ENCODE results near the gene GPX3.

The GPX3 gene

GRCh38 chr5:151005950-151006576 is 14.3 kb upstream of the GPX3 start:
- no peaks in the 10 kb centered on the region for H3K4me1 Mint-ChIP-seq
- ATAC-seq (no peak), DNase-seq (ENCODE audit: low spot score in 2 of 2) (no peak)
- H3K36me3 Mint-ChIP-seq, result no peaks in the 10 kb centered on the region
- no peaks in the 10 kb centered on the region for H3K9me3 Mint-ChIP-seq
- peak overlapping the region; percentile 61 for H3K27ac Mint-ChIP-seq
- no peak overlapping the region for H3K4me3 Mint-ChIP-seq

DNA sequence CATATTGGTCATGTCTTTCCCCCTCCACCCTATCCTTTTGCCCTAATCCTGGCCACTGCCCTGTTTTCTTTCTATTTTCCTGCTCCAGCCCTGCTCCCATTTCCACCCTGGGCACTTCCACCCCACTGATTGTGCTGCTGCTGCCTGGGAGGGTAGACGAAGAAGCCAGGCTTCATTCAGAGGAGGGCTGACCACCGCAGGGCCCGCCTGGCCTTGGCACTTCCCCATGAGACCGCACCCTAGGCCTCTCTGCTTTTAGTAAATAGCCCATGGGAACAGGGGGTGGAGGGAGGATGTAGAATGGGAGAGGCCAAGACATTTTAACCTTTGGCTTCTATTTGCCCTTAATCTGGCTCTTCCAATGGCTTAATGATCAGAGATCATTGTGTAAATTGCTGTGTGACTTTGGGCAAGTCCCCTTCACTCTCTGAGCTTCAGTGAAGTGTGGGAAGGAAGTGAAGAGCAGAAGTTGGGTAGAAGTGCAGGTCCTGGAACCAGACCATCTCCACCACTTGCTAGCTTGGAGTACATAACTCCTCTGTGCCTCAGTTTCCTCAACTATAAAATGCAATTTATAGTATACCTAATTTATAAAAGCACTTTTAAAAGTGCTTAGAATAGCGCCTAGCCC is 13.6 kb upstream of the GPX3 start:
- peak overlapping the region; percentile 61 for H3K27ac Mint-ChIP-seq

DNA sequence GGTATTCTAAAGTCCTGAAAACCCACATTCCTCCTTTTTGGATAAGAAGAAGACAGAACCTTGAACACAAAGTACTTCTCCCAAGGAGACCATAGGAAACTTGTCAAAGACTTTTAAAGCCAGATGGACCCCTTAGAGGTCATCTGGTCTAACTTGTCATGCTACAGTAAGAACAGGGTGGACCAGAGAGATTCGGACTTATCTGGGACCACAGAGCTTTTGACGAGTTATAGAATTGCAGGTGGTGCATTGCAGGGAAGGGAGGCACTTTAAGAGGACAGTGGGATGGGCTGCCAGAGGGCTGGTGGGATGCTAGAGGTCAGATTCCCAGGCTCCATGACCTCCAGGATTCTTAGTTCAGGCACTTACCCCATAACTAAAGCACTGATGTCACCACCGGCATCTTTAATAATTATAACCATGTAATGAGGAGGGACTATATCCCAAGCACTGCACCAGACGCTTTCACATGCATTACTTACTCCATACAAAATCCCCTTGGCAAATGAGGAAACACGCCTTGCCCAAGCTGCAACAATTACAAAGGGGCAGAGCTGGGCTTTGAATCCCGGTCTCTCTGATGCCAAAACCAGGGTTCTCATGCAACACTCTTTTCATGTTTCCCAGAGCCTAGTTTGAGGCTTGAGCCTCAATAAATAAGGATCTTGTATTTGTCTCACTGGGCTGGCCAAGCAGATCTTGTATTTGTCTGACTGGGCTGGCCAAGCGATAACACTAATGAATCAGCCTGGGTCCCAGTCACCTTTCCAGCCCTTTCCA is 12.8 kb upstream of the GPX3 start:
- no peak overlapping the region for H3K27ac Mint-ChIP-seq
- ATAC-seq (no peak), DNase-seq (ENCODE audit: low spot score in 2 of 2) (no peak)
- no peaks in the 10 kb centered on the region for H3K4me1 Mint-ChIP-seq
- H3K36me3 Mint-ChIP-seq, result no peaks in the 10 kb centered on the region
- no peak overlapping the region for H3K4me3 Mint-ChIP-seq
- H3K9me3 Mint-ChIP-seq, result no peaks in the 10 kb centered on the region

More for the DNA sequence above, 13.6 kb upstream of the GPX3 start:
- Mint-ChIP-seq H3K4me1 (no peaks in the 10 kb centered on the region), H3K36me3 (no peaks in the 10 kb centered on the region), H3K9me3 (no peaks in the 10 kb centered on the region), H3K4me3 (no peak overlapping the region)
- no peak for ATAC-seq
- DNase-seq (ENCODE audit: low spot score in 2 of 2), result no peak

DNA sequence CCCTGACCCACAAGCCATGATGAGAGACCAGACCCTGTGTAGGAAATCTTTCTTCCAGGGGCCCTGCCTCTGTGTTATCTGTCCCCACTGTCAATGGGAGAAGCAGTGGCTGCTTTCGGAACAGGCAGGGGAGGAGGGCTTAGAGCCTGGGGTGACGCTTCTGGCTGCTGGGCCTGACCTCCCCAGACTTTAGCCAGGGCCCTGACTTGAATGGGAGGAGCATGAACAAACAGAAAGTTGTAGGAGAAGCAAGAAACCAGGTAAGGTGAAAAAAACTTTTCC is 12.2 kb upstream of the GPX3 start:
- ATAC-seq, result no peak
- no peak overlapping the region for H3K4me3 Mint-ChIP-seq

GRCh38 chr5:151008906-151009305 is 11.5 kb upstream of the GPX3 start:
- Mint-ChIP-seq H3K4me3 (no peak overlapping the region), H3K9me3 (no peaks in the 10 kb centered on the region), H3K27ac (no peak overlapping the region), H3K36me3 (no peaks in the 10 kb centered on the region), H3K4me1 (no peaks in the 10 kb centered on the region)
- ATAC-seq (no peak), DNase-seq (ENCODE audit: low spot score in 2 of 2) (no peak)

More for the DNA sequence above, 12.2 kb upstream of the GPX3 start:
- Mint-ChIP-seq H3K36me3 (no peaks in the 10 kb centered on the region), H3K9me3 (no peaks in the 10 kb centered on the region), H3K27ac (no peak overlapping the region), H3K4me1 (no peaks in the 10 kb centered on the region)
- no peak for DNase-seq (ENCODE audit: low spot score in 2 of 2)

GRCh38 chr5:151012862-151013261 is 7.5 kb upstream of the GPX3 start:
- ATAC-seq, result no peak
- Mint-ChIP-seq H3K4me1 (no peaks in the 10 kb centered on the region), H3K9me3 (no peaks in the 10 kb centered on the region), H3K4me3 (no peak overlapping the region), H3K36me3 (no peaks in the 10 kb centered on the region), H3K27ac (no peak overlapping the region)
- DNase-seq (ENCODE audit: low spot score in 2 of 2), result no peak

- Mint-ChIP-seq H3K9me3 (no peaks in the 10 kb centered on the region), H3K36me3 (no peaks in the 10 kb centered on the region), H3K27ac (no peak overlapping the region), H3K4me1 (no peaks in the 10 kb centered on the region), H3K4me3 (no peak overlapping the region)
- ATAC-seq, result no peak
- DNase-seq (ENCODE audit: low spot score in 2 of 2), result no peak
These were observed 5.6 kb upstream of the GPX3 start for GRCh38 chr5:151014680-151015343.

DNA sequence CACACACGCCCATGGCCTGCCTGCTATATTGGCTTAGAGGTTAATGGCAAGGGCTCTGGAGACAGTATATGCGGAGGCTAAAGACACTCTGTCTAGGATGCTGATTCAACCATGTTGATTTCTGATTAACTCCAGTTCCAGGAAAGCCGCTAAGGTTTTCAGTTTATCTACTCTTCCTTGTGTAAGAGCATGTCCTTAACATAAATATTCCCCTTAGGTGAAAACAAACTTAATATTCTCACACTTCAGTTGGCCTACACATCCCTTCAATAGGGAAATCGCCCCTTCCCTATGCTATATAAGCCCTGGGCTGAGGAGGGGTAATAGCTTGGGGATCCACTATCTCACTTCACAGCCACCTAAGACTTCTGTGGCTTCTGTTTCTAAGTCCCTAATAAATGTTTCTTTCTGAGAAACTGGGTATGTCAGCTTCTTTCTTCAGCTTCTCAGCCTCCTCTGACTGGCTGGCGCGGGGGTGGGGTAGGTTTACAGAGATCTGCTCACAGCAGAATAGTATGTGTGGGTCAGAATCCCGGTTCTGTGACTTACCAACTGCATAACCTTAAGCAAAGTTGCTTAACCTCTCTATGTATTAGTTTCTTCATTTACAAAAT is 4.3 kb upstream of the GPX3 start:
- no peaks in the 10 kb centered on the region for H3K9me3 Mint-ChIP-seq
- H3K4me3 Mint-ChIP-seq, result no peak overlapping the region
- H3K27ac Mint-ChIP-seq, result no peak overlapping the region
- peaks cover 5% of the 10 kb centered on the region for H3K36me3 Mint-ChIP-seq
- no peak for DNase-seq (ENCODE audit: low spot score in 2 of 2)
- no peak for ATAC-seq
- peaks cover 11% of the 10 kb centered on the region for H3K4me1 Mint-ChIP-seq

GRCh38 chr5:151016700-151017099 is 3.7 kb upstream of the GPX3 start:
- H3K27ac Mint-ChIP-seq, result no peak overlapping the region
- no peak for ATAC-seq
- H3K9me3 Mint-ChIP-seq, result no peaks in the 10 kb centered on the region
- peaks cover 14% of the 10 kb centered on the region for H3K4me1 Mint-ChIP-seq
- DNase-seq (ENCODE audit: low spot score in 2 of 2), result no peak
- H3K4me3 Mint-ChIP-seq, result no peak overlapping the region
- H3K36me3 Mint-ChIP-seq, result peaks cover 11% of the 10 kb centered on the region

DNA sequence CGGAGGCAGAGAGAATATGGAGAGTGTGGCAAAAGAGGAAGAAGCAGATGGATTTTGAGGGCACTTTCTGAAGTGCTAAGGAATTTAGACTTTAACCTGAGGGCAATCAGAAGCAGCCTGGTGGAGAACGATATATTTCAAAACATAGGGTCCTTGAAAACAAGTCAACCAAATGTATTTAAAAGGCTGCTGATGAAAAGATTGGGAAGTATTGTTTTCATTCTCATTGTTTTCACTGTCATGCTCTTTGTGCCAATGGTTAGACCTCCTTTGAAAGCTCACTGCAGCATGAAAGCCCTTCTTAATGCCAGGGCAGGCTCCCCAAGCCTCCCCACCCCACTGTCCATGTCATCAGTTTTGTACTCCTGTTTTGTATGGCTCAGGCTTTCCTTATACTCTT is 2.5 kb upstream of the GPX3 start:
- Mint-ChIP-seq H3K4me3 (no peak overlapping the region), H3K27ac (no peak overlapping the region), H3K4me1 (peaks cover 25% of the 10 kb centered on the region), H3K36me3 (peaks cover 23% of the 10 kb centered on the region), H3K9me3 (no peaks in the 10 kb centered on the region)
- no peak for ATAC-seq
- DNase-seq (ENCODE audit: low spot score in 2 of 2), result no peak

DNA sequence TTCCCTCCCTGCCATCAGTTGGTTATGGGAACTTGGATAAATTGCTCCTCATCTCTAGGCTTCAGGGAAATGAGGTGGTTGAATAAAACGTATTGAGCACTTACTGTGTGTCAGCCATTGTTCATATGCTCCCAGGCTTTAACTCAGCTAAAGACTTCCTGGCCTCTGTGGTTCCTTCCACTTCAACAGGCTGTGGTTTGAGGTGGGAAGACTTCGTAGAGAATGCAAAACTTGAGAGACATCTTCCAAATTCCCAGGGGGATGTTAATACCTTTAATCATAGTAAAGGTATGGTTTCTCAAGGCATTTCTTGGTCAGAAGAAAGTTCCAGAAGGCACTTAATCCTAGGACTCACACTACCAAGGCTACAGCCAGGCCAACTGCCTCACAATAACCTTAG is 1.5 kb upstream of the GPX3 start:
- no peaks in the 10 kb centered on the region for H3K9me3 Mint-ChIP-seq
- H3K27ac Mint-ChIP-seq, result no peak overlapping the region
- peaks cover 32% of the 10 kb centered on the region for H3K36me3 Mint-ChIP-seq
- no peak overlapping the region for H3K4me3 Mint-ChIP-seq
- ATAC-seq, result no peak
- peaks cover 25% of the 10 kb centered on the region for H3K4me1 Mint-ChIP-seq
- no peak for DNase-seq (ENCODE audit: low spot score in 2 of 2)

GRCh38 chr5:151019331-151019730 is 1.1 kb upstream of the GPX3 start:
- no peak for ATAC-seq
- no peaks in the 10 kb centered on the region for H3K9me3 Mint-ChIP-seq

GRCh38 chr5:151021746-151022145 is 1.4 kb downstream of the GPX3 start:
- no peak overlapping the region for H3K4me3 Mint-ChIP-seq
- ATAC-seq, result no peak
- H3K9me3 Mint-ChIP-seq, result no peaks in the 10 kb centered on the region
- H3K27ac Mint-ChIP-seq, result no peak overlapping the region
- peaks cover 34% of the 10 kb centered on the region for H3K4me1 Mint-ChIP-seq
- DNase-seq (ENCODE audit: low spot score in 2 of 2), result no peak
- H3K36me3 Mint-ChIP-seq, result peaks cover 61% of the 10 kb centered on the region

More at GRCh38 chr5:151019331-151019730, 1.1 kb upstream of the GPX3 start:
- Mint-ChIP-seq H3K36me3 (peaks cover 37% of the 10 kb centered on the region), H3K4me1 (peaks cover 28% of the 10 kb centered on the region), H3K4me3 (no peak overlapping the region), H3K27ac (no peak overlapping the region)
- DNase-seq (ENCODE audit: low spot score in 2 of 2), result no peak

DNA sequence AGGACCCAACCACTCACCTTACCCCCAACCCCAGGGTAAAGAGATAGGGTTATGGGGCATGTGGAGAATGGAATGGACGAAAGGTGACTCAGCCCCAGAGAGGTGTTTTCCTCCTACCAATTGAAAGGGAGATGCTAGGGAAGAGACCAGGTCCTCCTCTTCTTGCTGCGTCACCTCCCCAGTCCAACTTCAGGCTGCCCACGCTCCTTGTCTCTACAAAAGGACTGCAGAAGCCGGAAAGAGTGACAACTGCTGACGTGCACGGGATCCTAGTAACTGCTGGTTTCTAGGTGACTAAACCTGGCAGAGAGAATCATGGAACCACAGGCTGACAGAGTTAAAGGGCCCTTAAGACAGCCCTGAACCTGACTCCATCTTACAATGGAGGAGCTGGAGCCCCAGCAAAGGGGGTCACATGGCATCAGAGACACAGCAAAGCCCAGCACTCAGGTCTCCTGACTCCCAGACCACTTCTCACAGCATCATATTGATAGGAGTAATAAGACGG is 2.2 kb downstream of the GPX3 start:
- Mint-ChIP-seq H3K27ac (peak overlapping the region; percentile 63), H3K36me3 (peaks cover 70% of the 10 kb centered on the region), H3K4me3 (no peak overlapping the region)

GRCh38 chr5:151023047-151023615 is 2.7 kb downstream of the GPX3 start:
- peaks cover 34% of the 10 kb centered on the region for H3K4me1 Mint-ChIP-seq
- H3K27ac Mint-ChIP-seq, result peak overlapping the region; percentile 63
- H3K4me3 Mint-ChIP-seq, result no peak overlapping the region
- ATAC-seq, result no peak
- no peak for DNase-seq (ENCODE audit: low spot score in 2 of 2)
- peaks cover 75% of the 10 kb centered on the region for H3K36me3 Mint-ChIP-seq
- H3K9me3 Mint-ChIP-seq, result no peaks in the 10 kb centered on the region

More for the DNA sequence above, 2.2 kb downstream of the GPX3 start:
- DNase-seq (ENCODE audit: low spot score in 2 of 2), result no peak
- no peaks in the 10 kb centered on the region for H3K9me3 Mint-ChIP-seq
- peaks cover 34% of the 10 kb centered on the region for H3K4me1 Mint-ChIP-seq
- peak; percentile 44 for ATAC-seq

Measured in stimulated activated effector memory CD8-positive, alpha-beta T cell treated with anti-CD3 and anti-CD28 coated beads, Interleukin-12 subunit alpha, Interleukin-12 subunit beta, amount 100 ng/mL, for 72 hours (primary cell).